ENCODE results near the gene ATF6. TPM values are rescaled to one million over a fixed set of nuclear protein-coding genes. Genes with fewer than 3 reads are reported as not detected.
A peak's percentile ranks its signal among the peaks of the same experiment; 100 is the strongest.

Gene ATF6
- total and polyA plus RNA-seq, 8 donors, result 2.2 to 29.5 (median 16.9) TPM

DNA sequence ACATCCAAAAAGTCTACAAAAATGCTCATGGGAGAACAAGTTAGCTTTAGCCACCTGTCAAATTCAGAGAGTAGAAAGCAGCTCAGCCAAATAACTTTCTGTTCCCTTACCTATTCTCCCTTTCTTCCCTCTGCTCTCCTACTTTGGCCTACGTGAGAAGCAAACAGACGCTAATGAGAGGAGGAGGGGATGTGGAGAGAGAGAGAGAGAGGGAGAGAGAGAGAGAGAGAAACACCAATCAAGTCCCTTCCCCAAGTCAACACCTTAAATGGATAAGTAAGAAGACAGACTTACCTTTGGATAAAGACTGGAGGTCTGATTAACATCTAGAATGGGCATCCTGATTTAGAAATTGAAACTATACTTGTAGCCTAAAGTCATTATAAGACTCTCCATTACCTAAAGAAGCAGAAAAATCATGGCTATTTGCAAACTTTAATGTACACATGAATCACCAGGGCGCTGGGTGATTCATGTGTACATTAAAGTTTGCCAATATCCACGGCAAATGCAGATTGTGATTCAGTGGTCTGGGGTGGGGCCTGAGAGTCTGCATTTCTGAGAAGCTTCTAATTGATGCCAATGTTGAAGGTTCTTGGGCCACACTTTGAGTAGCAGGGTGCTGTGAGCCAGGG, 29.7 kb upstream of the ATF6 start:
- 54 to 58% methylated on average over 4 of the region's 4 CpGs for WGBS, 2 donors
- ATAC-seq, result no peak
- no peak for DNase-seq
- Histone ChIP-seq H3K27ac (no peak overlapping the region), H3K36me3 (no peaks in the 10 kb centered on the region), H3K27me3 (no peaks in the 10 kb centered on the region), H3K9me3 (no peaks in the 10 kb centered on the region), H3K4me1 (no peaks in the 10 kb centered on the region), H3K4me3 (no peak overlapping the region)
- TF ChIP-seq, protein P1, sequence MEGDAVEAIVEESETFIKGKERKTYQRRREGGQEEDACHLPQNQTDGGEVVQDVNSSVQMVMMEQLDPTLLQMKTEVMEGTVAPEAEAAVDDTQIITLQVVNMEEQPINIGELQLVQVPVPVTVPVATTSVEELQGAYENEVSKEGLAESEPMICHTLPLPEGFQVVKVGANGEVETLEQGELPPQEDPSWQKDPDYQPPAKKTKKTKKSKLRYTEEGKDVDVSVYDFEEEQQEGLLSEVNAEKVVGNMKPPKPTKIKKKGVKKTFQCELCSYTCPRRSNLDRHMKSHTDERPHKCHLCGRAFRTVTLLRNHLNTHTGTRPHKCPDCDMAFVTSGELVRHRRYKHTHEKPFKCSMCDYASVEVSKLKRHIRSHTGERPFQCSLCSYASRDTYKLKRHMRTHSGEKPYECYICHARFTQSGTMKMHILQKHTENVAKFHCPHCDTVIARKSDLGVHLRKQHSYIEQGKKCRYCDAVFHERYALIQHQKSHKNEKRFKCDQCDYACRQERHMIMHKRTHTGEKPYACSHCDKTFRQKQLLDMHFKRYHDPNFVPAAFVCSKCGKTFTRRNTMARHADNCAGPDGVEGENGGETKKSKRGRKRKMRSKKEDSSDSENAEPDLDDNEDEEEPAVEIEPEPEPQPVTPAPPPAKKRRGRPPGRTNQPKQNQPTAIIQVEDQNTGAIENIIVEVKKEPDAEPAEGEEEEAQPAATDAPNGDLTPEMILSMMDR (IDR thresholded peaks at IDR 0.05), result no peak
- intact Hi-C loops (cut with DNase I), result loop anchor here in 1 of 3 donors (10.0 kb wide), 1 partner anchor 252 kb away; no protein-coding TSS in a partner anchor
- FAIRE-seq, result no peak

DNA sequence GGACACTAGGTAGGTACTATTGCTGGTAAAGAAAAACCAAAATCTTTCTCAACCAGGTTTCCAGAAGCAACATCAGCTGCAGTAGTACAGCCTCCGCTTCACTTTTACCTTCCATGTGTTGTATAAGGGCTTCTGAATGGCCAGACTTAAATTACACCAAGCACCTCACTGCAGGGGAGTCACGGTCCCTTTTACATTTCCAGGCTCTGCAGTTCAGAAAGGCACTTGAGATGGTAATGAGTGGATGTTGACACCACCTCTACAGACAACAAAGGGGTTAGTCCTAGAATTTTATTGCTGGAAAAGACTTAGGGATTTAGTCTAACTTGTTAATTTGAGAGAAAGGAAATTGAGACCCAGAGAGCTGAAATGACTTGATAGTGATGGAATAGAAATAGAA, 28.5 kb upstream of the ATF6 start:
- no peak for ATAC-seq
- Histone ChIP-seq H3K4me3 (no peak overlapping the region), H3K9me3 (no peaks in the 10 kb centered on the region), H3K27me3 (no peaks in the 10 kb centered on the region), H3K27ac (no peak overlapping the region), H3K36me3 (no peaks in the 10 kb centered on the region), H3K4me1 (no peaks in the 10 kb centered on the region)
- intact Hi-C loops (cut with DNase I), result loop anchor here in 1 of 3 donors (10.0 kb wide), 1 partner anchor 253 kb away; no protein-coding TSS in a partner anchor
- WGBS, 2 donors, result 60% methylated on average over 2 of the region's 2 CpGs
- no peak for FAIRE-seq
- TF ChIP-seq, protein P1 (IDR thresholded peaks at IDR 0.05), result no peak
- DNase-seq, result no peak

DNA sequence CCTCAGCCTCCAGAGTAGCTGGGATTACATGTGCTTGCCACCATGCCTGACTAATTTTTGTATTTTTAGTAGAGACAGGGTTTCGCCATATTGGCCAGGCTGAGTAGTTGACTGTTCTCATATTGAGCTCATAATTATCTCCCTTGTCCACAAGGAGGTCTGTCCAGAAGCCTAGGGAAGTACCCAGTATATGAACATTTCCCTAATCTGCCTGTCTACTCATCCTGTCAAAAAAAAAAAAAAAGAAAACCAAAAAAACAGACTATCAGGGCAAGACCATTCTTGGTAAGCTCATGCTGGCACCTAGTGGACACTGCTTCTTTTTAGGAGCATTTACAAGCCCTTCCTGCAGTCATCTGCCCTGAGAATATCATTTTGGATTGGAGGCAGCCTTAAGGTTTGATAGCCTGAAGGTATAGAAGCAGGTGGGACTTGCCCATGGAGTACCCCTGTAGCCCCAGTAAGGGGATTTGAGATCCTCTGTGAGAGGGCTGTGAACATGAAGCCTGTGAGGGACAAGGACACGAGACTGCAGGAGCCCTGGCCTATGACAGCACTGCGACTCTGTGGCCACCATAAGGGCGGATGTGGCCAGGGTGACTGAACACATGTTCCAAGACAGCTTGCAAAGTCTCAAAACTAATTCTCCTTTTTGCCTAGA, 27.4 kb upstream of the ATF6 start:
- 77 to 90% methylated on average over 4 of the region's 4 CpGs for WGBS, 2 donors
- H3K4me1 ChIP-seq, result no peaks in the 10 kb centered on the region
- H3K4me3 ChIP-seq, result no peak overlapping the region
- ATAC-seq, result peak in 3 of 4 donors; percentile 39 to 69 (median 69)
- H3K36me3 ChIP-seq, result no peaks in the 10 kb centered on the region
- TF ChIP-seq, protein P1 (IDR thresholded peaks at IDR 0.05), result peak in 1 of 4 donors; percentile 11
- no peak for FAIRE-seq
- H3K9me3 ChIP-seq, result no peaks in the 10 kb centered on the region
- H3K27ac ChIP-seq, result peak overlapping the region in 1 of 4 donors; percentile 0
- no peaks in the 10 kb centered on the region for H3K27me3 ChIP-seq
- intact Hi-C loops (cut with DNase I), result loop anchor here in 1 of 3 donors (10.0 kb wide), 1 partner anchor 254 kb away; no protein-coding TSS in a partner anchor
- DNase-seq, result peak in 1 of 6 donors; percentile 37

DNA sequence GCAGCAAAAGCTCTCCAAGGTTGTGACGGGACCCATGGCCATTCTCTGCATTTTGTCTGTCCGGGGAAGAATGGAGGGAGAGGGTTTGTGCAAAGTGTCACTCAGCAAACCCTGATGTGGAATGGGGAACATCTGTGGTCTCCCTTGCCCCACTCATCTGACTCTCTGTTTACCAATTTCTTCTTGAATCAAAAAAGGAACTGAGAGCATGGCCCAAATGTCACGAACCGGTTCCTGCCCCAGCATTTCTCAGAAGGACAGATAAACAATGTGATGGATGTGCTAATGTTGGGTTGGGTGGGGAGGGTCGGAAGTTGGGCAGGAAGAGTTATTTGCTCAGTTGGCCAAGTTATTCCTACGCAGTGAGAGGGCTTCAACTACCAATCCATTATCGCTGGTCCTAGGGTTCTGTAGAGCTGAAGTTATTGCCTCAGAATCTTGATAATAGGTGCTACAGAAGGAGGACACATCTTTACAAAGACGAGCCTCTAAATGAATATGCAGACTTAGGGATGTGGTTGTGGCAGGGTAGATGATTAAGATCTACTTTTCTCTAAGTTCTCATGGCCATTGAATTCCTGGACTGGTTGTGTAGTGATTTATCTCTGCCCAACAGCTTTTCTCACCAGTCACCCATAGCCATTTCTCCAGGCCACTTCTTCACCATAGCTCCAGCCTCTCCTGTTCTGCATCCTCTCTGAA, 26.1 kb upstream of the ATF6 start:
- WGBS, 2 donors, result 62 to 68% methylated on average over 8 of the region's 8 CpGs
- Histone ChIP-seq H3K4me1 (no peaks in the 10 kb centered on the region), H3K36me3 (no peaks in the 10 kb centered on the region), H3K9me3 (no peaks in the 10 kb centered on the region), H3K27me3 (no peaks in the 10 kb centered on the region), H3K27ac (peak overlapping the region in 1 of 4 donors; percentile 13), H3K4me3 (no peak overlapping the region)
- intact Hi-C loops (cut with DNase I), result loop anchor here in 1 of 3 donors (10.0 kb wide), 1 partner anchor 255 kb away; no protein-coding TSS in a partner anchor
- peak in 1 of 6 donors; percentile 26 for DNase-seq
- peak in 2 of 4 donors; percentile 48 to 58 for ATAC-seq
- no peak for FAIRE-seq
- TF ChIP-seq, protein P1 (IDR thresholded peaks at IDR 0.05), result no peak
